B cell (primary cell): ENCODE results near the gene NRIP3. TPM values are rescaled to one million over a fixed set of nuclear protein-coding genes. Genes with fewer than 3 reads are reported as not detected.

Experiments
- ATAC-seq: fragments of 200-7000 bp; cut with Tn5 transposase; one replicate; pipeline ENCODE4 v1.10.0; 2021; ENCODE audit warnings: low read depth, mild to moderate bottlenecking, moderate number of reproducible peaks, moderate library complexity
- CTCF ChIA-PET: fragments of 350-600 bp; sonication (Branson Sonifier 250); formaldehyde crosslinking; loops from one replicate; lab custom pipeline; 2021; ENCODE audit warnings: antibody characterized with exemption, inconsistent platforms; lab: Charles Lee
- POLR2A ChIA-PET: fragments of 350-600 bp; sonication (Branson Sonifier 250); formaldehyde crosslinking; loops from one replicate; lab custom pipeline; 2021; ENCODE audit warnings: antibody characterized with exemption; lab: Charles Lee
- DNase-seq: peaks from one replicate; pipeline ENCODE4 v3.0.0; 2013
- H2AFZ ChIP-seq: 2 replicates; pipeline ENCODE4 v1.6.1; 2012; ENCODE audit warnings: mild to moderate bottlenecking, low read depth, low read length; ENCODE audit not compliant: insufficient read depth, poor library complexity, severe bottlenecking
- H3K27ac ChIP-seq, 2 donors: 1 replicate in 1 of 2; 2 replicates in 1 of 2; pipeline ENCODE4 v1.5.1; 2012 to 2013; ENCODE audit warnings: low read length in 2 of 2, mild to moderate bottlenecking in 2 of 2, moderate library complexity in 1 of 2
- H3K27me3 ChIP-seq, 4 experiments: fragments of 200-600 bp in 1 of 4; sonication (generic) in 1 of 4; replicated peaks in 1 of 4; 1 replicate in 2 of 4; 2 replicates in 2 of 4; pipeline versions ENCODE4 v1.6.1 to v1.7.0; 2013 to 2016; ENCODE audit warnings: low read length in 3 of 4, mild to moderate bottlenecking in 2 of 4, mixed read lengths in 1 of 4, moderate library complexity in 1 of 4; ENCODE audit not compliant: insufficient read depth in 4 of 4, control insufficient read depth in 3 of 4; ENCODE audit errors: control extremely low read depth in 1 of 4
- H3K36me3 ChIP-seq, 2 experiments: replicated peaks in 1 of 2; 1 replicate in 1 of 2; 2 replicates in 1 of 2; pipeline versions ENCODE4 v1.6.1 to v1.7.1; 2013; ENCODE audit warnings: low read length in 1 of 2; ENCODE audit not compliant: insufficient read depth in 2 of 2, control insufficient read depth in 1 of 2; ENCODE audit errors: control extremely low read depth in 1 of 2, extremely low read depth in 1 of 2
- H3K4me1 ChIP-seq, 2 donors: fragments of 200-600 bp in 1 of 2; sonication (generic) in 1 of 2; 1 replicate in 1 of 2; 2 replicates in 1 of 2; pipeline versions ENCODE4 v1.5.1 to v1.6.1; 2013 to 2017; ENCODE audit warnings: low read length in 2 of 2; ENCODE audit not compliant: control insufficient read depth in 2 of 2, insufficient read depth in 2 of 2
- H3K4me2 ChIP-seq: replicated peaks from 2 replicates; pipeline ENCODE3; 2012; ENCODE audit warnings: mild to moderate bottlenecking, low read depth, low read length; ENCODE audit not compliant: poor library complexity, severe bottlenecking
- H3K4me3 ChIP-seq, 5 experiments: fragments of 200-600 bp in 1 of 5; sonication (generic) in 1 of 5; 1 replicate in 3 of 5; 2 replicates in 2 of 5; pipeline versions ENCODE4 v1.5.1 to v1.7.0; 2011 to 2016; ENCODE audit warnings: low read length in 4 of 5, mild to moderate bottlenecking in 4 of 5, low read depth in 2 of 5, control low read depth in 1 of 5, moderate library complexity in 1 of 5; ENCODE audit not compliant: insufficient read depth in 1 of 5; ENCODE audit errors: control extremely low read depth in 1 of 5, extremely low read depth in 1 of 5
- H3K79me2 ChIP-seq: fragments of 200-600 bp; sonication (generic); one replicate; pipeline ENCODE4 v1.6.0; 2016; ENCODE audit warnings: low read length; ENCODE audit not compliant: control insufficient read depth, insufficient read depth
- H3K9ac ChIP-seq: fragments of 200-600 bp; sonication (generic); 2 replicates; pipeline ENCODE4 v1.6.1; 2017; ENCODE audit warnings: mild to moderate bottlenecking, low read length, moderate library complexity
- H3K9me3 ChIP-seq, 3 donors: one replicate each; pipeline versions ENCODE4 v1.6.1 to v1.7.1; 2013; ENCODE audit warnings: low read length in 2 of 3; ENCODE audit not compliant: control insufficient read depth in 2 of 3, insufficient read depth in 1 of 3; ENCODE audit errors: control extremely low read depth in 1 of 3
- H4K20me1 ChIP-seq: 2 replicates; pipeline ENCODE4 v1.6.0; 2012; ENCODE audit warnings: mild to moderate bottlenecking, low read length; ENCODE audit not compliant: insufficient read depth, control insufficient read depth, poor library complexity, severe bottlenecking
- H3K27ac Mint-ChIP-seq: one replicate; pipeline ENCODE4 v1.8.0; 2021; ENCODE audit warnings: mixed read lengths
- H3K27me3 Mint-ChIP-seq: one replicate; pipeline ENCODE4 v1.8.0; 2021; ENCODE audit warnings: mixed read lengths
- H3K4me1 Mint-ChIP-seq: one replicate; pipeline ENCODE4 v1.8.0; 2021; ENCODE audit warnings: mixed read lengths
- H3K4me3 Mint-ChIP-seq: one replicate; pipeline ENCODE4 v1.8.0; 2021; ENCODE audit warnings: mixed read lengths
- H3K9me3 Mint-ChIP-seq: one replicate; pipeline ENCODE4 v1.8.0; 2022; ENCODE audit warnings: mixed read lengths; ENCODE audit not compliant: insufficient read depth
- EZH2 ChIP-seq: IDR thresholded peaks from 2 replicates; pipeline ENCODE4 v1.6.1; 2012; ENCODE audit warnings: borderline replicate concordance, low read depth, mild to moderate bottlenecking, moderate library complexity, low read length; ENCODE audit not compliant: insufficient read depth, poor library complexity, severe bottlenecking
- WGBS: methylation state at CpG from one replicate; pipeline ENCODE4 v1.1.5; 2013; ENCODE audit warnings: missing lambda C conversion rate; ENCODE audit not compliant: insufficient coverage; 5-methylcytosine and 5-hydroxymethylcytosine counted together
- intact Hi-C: fragments of 100-400 bp; cut with micrococcal nuclease; formaldehyde crosslinking; loops from one replicate; pipeline ENCODE4 v1.10.0; 2022
- polyA plus RNA-seq: library from polyadenylated mRNA; depleted of rRNA; stranded (reverse); fragments of >200 nt; gene quantifications from 2 replicates; pipeline ENCODE4 v1.2.3, GENCODE V29; 2012
- total RNA-seq, 2 donors: library from RNA; stranded (reverse); fragments of 120-200 nt in 1 of 2; gene quantifications; 1 replicate in 1 of 2; 2 replicates in 1 of 2; pipeline versions ENCODE4 v1.2.3 to v1.2.4, GENCODE V29; 2013 to 2022
- TF ChIP-seq, protein P1 (sequence below): fragments of 200-600 bp; IDR thresholded peaks from one replicate; pipeline ENCODE4 v1.8.0; 2022; ENCODE audit warnings: antibody characterized with exemption, mild to moderate bottlenecking

NRIP3 gene
- total and polyA plus RNA-seq, 2 donors (not counting 1 experiment from before 2014, with no cell fraction given), result 0.13 to 0.59 TPM

- ChIA-PET POLR2A (no interaction called here), CTCF (no interaction called here)
- H3K4me3 Mint-ChIP-seq, result no peak overlapping the region
- no peak overlapping the region for H3K9ac ChIP-seq
- peaks cover 0 to 3% (median 0%) of the 10 kb centered on the region in 4 experiments for H3K27me3 ChIP-seq
- no peak for TF ChIP-seq EZH2
- TF ChIP-seq, protein P1, sequence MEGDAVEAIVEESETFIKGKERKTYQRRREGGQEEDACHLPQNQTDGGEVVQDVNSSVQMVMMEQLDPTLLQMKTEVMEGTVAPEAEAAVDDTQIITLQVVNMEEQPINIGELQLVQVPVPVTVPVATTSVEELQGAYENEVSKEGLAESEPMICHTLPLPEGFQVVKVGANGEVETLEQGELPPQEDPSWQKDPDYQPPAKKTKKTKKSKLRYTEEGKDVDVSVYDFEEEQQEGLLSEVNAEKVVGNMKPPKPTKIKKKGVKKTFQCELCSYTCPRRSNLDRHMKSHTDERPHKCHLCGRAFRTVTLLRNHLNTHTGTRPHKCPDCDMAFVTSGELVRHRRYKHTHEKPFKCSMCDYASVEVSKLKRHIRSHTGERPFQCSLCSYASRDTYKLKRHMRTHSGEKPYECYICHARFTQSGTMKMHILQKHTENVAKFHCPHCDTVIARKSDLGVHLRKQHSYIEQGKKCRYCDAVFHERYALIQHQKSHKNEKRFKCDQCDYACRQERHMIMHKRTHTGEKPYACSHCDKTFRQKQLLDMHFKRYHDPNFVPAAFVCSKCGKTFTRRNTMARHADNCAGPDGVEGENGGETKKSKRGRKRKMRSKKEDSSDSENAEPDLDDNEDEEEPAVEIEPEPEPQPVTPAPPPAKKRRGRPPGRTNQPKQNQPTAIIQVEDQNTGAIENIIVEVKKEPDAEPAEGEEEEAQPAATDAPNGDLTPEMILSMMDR, result no peak
- intact Hi-C loops, result no loop called here
- H2AFZ ChIP-seq, result no peak overlapping the region
- H3K9me3 ChIP-seq, result no peaks in the 10 kb centered on the region
- H3K4me2 ChIP-seq, result no peak overlapping the region
- no peaks in the 10 kb centered on the region for H3K9me3 Mint-ChIP-seq
- no peaks in the 10 kb centered on the region for H3K36me3 ChIP-seq
- H3K27ac ChIP-seq, result no peak overlapping the region
- H3K4me1 Mint-ChIP-seq, result no peaks in the 10 kb centered on the region
- H3K27me3 Mint-ChIP-seq, result no peaks in the 10 kb centered on the region
- ATAC-seq (no peak), DNase-seq (no peak)
- no peaks in the 10 kb centered on the region for H3K79me2 ChIP-seq
- no peaks in the 10 kb centered on the region for H3K4me1 ChIP-seq
- H3K4me3 ChIP-seq, result no peak overlapping the region
- H3K27ac Mint-ChIP-seq, result no peak overlapping the region
- H4K20me1 ChIP-seq, result no peaks in the 10 kb centered on the region
- WGBS, result 93% methylated on average over 2 of the region's 2 CpGs
Measured at GRCh38 chr11:9049959-9050358, 46.2 kb upstream of the NRIP3 start.

GRCh38 chr11:9047964-9048523 is 44.2 kb upstream of the NRIP3 start:
- intact Hi-C loops, result no loop called here

More at GRCh38 chr11:9047964-9048523, 44.2 kb upstream of the NRIP3 start:
- H3K27ac Mint-ChIP-seq, result no peak overlapping the region
- no peak for DNase-seq
- CTCF ChIA-PET, result interaction anchor here (0.6 to 1.3 kb wide), 2 partner anchors 32 to 55 kb away, joined by 3 to 5 read pairs; no protein-coding TSS in a partner anchor
- no peaks in the 10 kb centered on the region for H3K9me3 ChIP-seq
- H4K20me1 ChIP-seq, result no peaks in the 10 kb centered on the region
- H3K4me3 ChIP-seq, result no peak overlapping the region
- no peaks in the 10 kb centered on the region for H3K9me3 Mint-ChIP-seq
- WGBS, result 98% methylated on average over 8 of the region's 9 CpGs
- no peak for ATAC-seq
- H3K4me1 Mint-ChIP-seq, result no peaks in the 10 kb centered on the region
- no peaks in the 10 kb centered on the region for H3K27me3 Mint-ChIP-seq
- POLR2A ChIA-PET, result no interaction called here
- H3K36me3 ChIP-seq, result no peaks in the 10 kb centered on the region
- H3K9ac ChIP-seq, result no peak overlapping the region
- H3K27ac ChIP-seq, result no peak overlapping the region
- no peak for TF ChIP-seq EZH2
- TF ChIP-seq, protein P1, result no peak
- H3K79me2 ChIP-seq, result no peaks in the 10 kb centered on the region
- H2AFZ ChIP-seq, result no peak overlapping the region
- H3K4me2 ChIP-seq, result no peak overlapping the region
- H3K27me3 ChIP-seq, result peaks cover 0 to 3% (median 0%) of the 10 kb centered on the region in 4 experiments
- H3K4me1 ChIP-seq, result no peaks in the 10 kb centered on the region
- H3K4me3 Mint-ChIP-seq, result no peak overlapping the region
